Hepatocyte (in vitro differentiated cells): ENCODE measurements around the gene USP48.

Experiments
- EZH2 ChIP-seq: fragments of 200-600 bp; sonication (generic); IDR thresholded peaks from 2 replicates; pipeline ENCODE4 v1.6.1; 2016; ENCODE audit warnings: antibody characterized with exemption, mild to moderate bottlenecking, borderline replicate concordance
- EZH2phosphoT487 ChIP-seq: fragments of 200-600 bp; sonication (generic); IDR thresholded peaks from one replicate; pipeline ENCODE4 v1.6.1; 2018; ENCODE audit warnings: antibody characterized with exemption, mild to moderate bottlenecking, low read depth, moderate library complexity; ENCODE audit not compliant: unreplicated experiment, severe bottlenecking
- TF ChIP-seq, protein P1 (sequence below): fragments of 200-600 bp; sonication (generic); IDR thresholded peaks from 2 replicates; pipeline ENCODE4 v1.5.1; 2016; ENCODE audit warnings: antibody characterized with exemption, mild to moderate bottlenecking; ENCODE audit not compliant: poor library complexity

DNA sequence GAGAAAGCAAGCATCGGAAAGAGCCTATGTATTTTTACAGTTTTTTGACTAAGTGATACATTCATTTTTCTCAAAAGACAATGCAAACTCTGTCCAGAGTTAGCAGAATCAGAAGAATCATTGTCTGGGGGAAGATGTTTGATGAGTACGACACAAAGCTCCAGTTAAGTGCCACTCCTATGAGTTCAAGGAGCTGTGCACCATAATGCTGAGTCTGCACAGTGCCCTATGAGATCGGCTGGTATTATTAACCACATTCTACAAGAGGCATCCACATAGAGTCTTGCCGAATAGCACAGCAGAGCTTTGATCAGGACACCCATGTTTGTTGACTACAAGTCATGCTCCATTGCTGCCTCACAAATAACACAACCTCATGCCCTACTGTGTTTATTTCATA is 58.9 kb downstream of the USP48 start:
- TF ChIP-seq, protein P1, sequence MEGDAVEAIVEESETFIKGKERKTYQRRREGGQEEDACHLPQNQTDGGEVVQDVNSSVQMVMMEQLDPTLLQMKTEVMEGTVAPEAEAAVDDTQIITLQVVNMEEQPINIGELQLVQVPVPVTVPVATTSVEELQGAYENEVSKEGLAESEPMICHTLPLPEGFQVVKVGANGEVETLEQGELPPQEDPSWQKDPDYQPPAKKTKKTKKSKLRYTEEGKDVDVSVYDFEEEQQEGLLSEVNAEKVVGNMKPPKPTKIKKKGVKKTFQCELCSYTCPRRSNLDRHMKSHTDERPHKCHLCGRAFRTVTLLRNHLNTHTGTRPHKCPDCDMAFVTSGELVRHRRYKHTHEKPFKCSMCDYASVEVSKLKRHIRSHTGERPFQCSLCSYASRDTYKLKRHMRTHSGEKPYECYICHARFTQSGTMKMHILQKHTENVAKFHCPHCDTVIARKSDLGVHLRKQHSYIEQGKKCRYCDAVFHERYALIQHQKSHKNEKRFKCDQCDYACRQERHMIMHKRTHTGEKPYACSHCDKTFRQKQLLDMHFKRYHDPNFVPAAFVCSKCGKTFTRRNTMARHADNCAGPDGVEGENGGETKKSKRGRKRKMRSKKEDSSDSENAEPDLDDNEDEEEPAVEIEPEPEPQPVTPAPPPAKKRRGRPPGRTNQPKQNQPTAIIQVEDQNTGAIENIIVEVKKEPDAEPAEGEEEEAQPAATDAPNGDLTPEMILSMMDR = no peak
- TF ChIP-seq EZH2phosphoT487 (no peak), EZH2 (no peak)
